Measurements from ENCODE around the gene MADCAM1.
A peak's percentile ranks its signal among the peaks of the same experiment; 100 is the strongest.

DNA sequence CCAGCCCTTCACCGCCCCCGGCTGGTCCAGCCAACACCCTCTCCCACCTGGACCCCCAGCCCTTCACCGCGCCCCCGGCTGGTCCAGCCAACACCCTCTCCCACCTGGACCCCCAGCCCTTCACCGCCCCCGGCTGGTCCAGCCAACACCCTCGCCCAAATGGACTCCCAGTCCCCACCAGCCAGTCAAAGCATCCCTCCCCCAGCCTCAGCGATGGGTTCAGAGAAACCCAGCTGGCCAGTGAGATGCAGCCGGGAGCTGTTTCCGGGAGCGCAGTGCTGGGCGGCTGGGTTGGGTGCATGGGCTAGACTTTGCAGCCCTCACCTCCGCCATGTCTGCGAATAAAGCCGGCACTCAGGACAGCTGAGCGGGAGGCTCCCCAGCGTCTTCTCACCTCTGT lies 28.7 kb downstream of the MADCAM1 start:
- TF ChIP-seq POLR2AphosphoS5 (IDR thresholded peaks at IDR 0.05) = peak in 1 of 3 donors; percentile 8
- TF ChIP-seq, protein P1, sequence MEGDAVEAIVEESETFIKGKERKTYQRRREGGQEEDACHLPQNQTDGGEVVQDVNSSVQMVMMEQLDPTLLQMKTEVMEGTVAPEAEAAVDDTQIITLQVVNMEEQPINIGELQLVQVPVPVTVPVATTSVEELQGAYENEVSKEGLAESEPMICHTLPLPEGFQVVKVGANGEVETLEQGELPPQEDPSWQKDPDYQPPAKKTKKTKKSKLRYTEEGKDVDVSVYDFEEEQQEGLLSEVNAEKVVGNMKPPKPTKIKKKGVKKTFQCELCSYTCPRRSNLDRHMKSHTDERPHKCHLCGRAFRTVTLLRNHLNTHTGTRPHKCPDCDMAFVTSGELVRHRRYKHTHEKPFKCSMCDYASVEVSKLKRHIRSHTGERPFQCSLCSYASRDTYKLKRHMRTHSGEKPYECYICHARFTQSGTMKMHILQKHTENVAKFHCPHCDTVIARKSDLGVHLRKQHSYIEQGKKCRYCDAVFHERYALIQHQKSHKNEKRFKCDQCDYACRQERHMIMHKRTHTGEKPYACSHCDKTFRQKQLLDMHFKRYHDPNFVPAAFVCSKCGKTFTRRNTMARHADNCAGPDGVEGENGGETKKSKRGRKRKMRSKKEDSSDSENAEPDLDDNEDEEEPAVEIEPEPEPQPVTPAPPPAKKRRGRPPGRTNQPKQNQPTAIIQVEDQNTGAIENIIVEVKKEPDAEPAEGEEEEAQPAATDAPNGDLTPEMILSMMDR (IDR thresholded peaks at IDR 0.05 in 8 of 11, conservative IDR thresholded peaks at IDR 0.05 in 3 of 11) = no peak
- TF ChIP-seq POLR2A (IDR thresholded peaks at IDR 0.05) = no peak

Data from spleen (tissue), 7 donors.